Measurements from ENCODE around the gene KCNQ1.

DNA sequence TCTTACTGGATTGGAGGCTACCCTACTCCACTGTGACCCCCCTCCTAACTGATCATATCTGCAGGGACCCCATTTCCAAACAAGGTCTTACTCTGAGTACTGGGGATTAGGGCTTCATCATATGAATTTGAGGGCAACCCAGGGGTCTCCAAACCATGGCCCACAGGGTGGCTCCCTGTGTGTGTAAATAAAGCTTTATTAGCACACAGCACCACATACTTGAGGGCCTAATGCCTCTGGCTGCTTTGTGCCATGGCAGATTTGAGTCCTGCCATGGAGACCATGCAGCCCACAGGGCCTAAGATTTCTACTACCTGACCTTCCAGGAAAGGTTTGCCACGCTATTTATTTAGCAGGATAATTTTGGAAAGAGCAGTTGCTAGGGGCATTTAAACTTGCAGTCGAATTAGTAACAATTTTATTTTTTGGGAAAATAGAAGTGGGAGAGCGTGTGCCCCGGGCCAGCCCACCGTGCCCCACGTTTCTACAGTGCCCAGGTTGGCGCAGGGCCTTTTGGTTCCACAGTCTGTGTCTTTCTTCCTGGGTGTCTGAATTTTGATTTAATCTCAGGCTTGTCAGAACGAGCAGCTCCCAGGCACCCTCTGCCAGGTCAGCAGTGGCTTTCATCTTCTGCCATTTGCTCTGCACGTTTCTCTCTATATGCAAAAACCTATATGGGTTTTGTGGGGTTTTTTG is 92.3 kb downstream of the KCNQ1 start:
- no peak for TF ChIP-seq EZH2 (IDR thresholded peaks at IDR 0.05; ENCODE audit: low read length)
- TF ChIP-seq, protein P1, sequence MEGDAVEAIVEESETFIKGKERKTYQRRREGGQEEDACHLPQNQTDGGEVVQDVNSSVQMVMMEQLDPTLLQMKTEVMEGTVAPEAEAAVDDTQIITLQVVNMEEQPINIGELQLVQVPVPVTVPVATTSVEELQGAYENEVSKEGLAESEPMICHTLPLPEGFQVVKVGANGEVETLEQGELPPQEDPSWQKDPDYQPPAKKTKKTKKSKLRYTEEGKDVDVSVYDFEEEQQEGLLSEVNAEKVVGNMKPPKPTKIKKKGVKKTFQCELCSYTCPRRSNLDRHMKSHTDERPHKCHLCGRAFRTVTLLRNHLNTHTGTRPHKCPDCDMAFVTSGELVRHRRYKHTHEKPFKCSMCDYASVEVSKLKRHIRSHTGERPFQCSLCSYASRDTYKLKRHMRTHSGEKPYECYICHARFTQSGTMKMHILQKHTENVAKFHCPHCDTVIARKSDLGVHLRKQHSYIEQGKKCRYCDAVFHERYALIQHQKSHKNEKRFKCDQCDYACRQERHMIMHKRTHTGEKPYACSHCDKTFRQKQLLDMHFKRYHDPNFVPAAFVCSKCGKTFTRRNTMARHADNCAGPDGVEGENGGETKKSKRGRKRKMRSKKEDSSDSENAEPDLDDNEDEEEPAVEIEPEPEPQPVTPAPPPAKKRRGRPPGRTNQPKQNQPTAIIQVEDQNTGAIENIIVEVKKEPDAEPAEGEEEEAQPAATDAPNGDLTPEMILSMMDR (optimal IDR thresholded peaks at IDR 0.05 in 1 of 3, IDR thresholded peaks at IDR 0.05 in 1 of 3, conservative IDR thresholded peaks at IDR 0.05 in 1 of 3; ENCODE audit: extremely low read depth in 1 of 3, insufficient read depth in 2 of 3, low read length in 3 of 3), result no peak

Measured in keratinocyte (primary cell).